Medulla oblongata (tissue), 1 donor: ENCODE measurements around the gene IL15.
"Not testable (repeated sequence)": the region's sequence is repeated elsewhere in the genome, so short reads cannot be mapped to it uniquely, and the experiment has no call there.

ENCODE experiments used
- DNase-seq: peaks from one replicate; pipeline ENCODE4 v3.0.0-alpha.2; 2015; ENCODE audit errors: extremely low spot score

The IL15 gene

DNA sequence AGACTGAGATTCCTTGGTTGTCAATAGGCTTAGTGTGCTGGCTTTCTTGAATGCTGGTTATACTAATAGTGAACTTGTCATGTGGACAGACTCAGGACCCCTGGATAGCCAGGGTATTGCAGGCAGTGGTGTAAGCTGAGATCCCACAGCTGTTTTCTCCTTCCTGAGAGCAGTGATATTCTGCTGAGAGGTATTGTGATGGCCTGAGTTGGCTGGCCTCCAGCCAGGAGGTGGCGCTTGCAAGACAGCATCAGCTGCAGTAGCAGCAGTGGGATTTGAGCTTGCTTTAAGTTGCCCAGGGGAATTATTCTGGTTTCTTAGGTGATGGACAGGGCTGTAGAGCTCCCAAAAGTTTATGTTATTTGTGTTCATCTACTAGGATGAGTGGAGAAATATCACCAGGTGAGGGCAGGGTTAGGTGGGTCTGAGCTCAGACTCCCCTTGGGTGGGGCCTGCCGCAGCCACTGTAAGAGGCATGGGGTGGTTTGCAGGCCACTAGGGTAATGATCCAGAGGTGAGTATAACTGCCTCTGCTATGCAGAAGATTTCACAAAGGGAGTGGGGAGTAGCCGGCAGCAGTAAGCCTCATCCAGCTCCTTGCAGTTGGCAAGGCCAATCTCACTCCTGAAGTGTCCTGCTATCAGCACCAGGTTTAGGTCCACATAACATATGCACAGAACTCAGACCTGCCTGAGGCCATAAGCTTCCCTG lies 66.2 kb downstream of the IL15 start:
- DNase-seq, result no peak

DNA sequence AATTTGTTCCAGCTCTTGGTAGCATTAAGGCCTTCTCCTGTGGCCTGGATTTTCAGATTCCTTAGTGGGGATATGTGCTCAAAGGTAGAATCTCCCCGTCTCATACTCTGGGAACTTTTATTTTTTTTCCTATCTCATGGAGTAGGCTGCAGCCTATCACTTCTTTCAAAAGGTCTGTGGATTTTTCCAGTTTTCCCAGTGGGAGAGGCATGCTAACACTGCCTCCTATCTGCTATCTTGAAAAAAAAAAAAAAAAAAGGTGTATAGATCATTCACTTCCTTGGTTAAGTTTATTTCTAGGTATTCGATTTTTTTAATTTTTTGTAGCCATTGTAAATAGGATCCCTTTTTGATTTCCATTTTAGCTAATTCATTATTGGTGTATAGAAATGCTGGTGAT lies 67.1 kb downstream of the IL15 start:
- no peak for DNase-seq

DNA sequence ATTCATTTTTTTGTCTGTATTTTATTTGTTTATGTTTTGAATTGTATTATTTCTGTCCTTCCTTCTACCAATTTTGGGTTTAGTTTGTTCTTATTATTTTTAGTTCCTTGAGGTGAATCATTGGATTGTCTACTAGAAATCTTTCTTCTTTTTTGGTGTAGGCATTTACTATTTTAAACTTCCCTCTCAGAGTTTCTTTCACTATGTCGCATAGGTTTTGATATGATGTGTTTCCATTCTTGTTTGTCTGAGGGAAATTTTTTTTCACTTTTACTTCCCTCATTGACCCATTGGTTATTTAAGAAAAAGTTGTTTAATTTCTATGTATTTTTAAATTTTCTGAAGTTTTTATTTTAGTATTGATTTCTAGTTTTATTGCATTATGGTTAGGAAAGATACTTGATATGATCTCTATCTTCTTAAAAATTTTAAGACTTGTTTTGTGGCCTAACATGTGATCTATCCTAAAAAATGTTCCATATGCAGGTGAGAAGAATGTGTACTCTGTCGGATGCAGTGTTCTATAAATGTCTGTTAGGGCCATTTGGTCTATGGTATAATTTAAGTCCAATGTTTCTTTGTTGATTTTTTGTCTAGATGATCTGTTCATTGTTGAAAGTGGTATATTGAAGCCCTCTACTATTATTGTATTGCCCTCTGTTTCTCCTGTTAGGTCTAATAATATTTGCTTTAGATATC lies 68.8 kb downstream of the IL15 start:
- no peak for DNase-seq

DNA sequence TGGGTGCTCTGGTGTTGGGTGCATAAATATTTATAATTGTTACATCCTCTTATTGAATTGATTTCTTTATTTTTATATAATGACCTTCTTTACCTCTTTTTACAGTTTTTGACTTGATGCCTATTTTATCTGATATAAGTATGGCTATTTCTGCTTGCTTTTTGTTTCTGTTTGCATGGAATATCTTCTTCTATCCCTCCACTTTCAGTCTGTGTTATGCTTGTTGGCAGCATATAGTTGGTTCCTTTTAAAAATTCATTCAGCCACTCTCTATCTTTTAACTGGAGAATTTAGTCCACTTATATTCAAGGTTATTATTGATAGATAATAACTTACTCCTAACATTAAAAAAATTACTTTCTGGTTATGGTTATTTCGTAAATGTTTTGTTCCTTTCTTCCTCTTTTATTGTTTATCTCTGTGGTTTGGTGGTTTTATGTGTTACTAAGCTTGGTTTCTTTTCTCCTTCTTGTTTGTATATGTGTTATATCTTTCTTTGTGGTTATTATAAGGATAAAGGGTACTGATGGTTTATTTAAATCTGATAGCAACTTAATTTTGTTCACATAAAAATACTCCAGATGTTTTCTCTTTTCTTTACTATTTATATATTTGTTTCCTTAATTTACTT lies 69.5 kb downstream of the IL15 start:
- DNase-seq, result no peak

DNA sequence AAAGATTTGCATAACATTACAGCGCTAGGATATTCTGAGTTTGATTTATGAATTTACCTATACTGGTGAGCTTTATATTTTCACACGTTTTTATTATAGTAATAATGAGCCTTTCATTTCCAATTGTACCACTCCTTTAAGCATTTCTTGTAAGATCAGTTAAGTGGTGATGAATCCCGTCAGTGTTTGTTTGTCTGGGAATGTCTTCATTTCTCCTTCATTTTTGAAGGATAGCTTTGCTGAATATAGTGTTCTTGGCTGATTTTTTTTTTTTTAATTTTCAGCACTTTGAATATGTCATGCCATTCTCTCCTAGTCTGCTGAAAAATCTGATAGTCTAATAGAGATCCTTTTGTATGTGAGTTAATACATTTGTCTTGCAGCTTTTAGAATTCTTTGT lies 70.1 kb downstream of the IL15 start:
- no peak for DNase-seq

DNA sequence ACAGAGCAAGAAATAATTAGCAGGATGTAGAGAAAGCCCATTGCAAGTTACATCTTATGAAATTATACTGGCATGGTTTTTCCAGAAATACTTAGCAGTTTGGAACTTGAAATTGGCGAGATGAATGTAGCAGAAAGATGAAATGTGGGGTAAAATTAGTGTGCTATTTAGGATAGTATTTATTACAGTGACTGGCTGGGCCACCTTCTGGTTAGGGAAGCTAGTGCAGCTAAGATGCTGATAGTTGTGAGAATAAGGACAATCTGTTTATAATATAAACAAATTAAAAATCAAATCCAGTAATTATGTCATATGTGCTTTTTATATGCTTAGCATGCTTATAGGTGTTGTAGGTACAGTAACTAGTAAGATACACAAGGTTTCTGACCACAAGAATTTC lies 74.8 kb downstream of the IL15 start:
- DNase-seq, result peak; percentile 5

DNA sequence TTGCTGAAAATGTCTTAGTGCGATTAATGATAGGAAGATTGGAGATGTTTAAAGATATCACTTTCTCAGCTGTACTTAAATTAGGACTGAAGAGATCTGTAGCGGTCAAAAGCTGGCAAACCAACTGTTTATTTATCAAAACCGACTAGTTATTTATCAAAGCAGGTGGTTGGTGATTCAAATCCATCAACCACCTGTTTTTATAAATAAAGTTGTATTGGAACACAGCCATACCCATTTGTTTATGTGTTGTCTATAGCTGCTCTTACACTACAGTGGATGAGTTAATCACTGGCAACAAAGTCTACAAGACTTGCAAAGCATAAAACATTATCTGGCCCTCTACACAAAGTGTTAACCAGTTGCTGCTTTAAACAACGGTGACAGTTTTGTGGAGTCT lies 76.8 kb downstream of the IL15 start:
- no peak for DNase-seq

DNA sequence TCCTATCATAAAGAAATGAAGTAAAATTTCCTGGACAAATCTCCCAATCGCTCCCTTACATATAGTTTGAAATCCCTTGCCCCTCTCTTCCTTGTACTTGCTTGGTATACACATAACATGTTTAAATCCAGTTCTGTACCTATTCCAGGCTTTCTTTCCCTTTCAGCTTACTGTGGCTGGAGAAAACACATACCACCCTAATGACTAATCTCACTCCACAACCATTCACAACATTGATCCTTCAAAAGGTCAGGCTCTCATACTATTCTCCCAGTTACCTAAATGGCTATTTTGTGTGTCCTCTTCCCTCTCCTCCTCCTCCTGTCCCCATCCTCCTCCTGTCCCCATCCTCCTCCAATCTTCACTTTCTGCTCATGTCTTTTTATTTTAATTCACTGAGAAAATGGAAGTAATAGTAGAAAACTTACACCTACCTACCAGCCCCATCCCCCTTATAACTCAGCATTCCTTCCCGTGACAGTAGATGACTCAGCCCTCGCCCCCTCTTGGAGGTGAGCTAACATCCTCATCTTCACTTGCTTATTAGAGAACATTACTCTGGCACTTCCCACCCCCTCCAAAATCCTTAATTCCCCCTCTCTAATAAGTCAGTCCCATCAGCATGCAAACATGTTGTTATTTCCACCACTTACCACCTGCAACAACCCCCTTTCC lies 77.5 kb downstream of the IL15 start:
- no peak for DNase-seq

DNA sequence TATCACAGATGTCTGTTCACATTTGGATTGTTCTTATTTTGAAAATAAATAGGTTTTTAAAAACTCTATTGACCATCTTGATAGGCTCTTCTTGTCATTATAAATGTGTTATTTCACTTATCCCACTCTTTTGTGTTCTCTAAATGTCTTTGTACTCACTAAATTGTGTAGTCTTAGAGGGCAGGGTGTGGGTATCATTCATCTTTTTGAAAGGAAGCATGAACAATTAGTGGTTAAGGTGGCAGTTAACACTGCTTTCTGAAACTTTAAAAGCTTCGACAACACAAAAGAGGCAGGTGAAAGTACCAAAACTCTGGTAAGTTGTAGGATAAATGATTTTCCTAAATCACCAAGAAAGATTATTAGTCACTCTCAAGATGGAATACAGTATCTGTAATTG lies 83.2 kb downstream of the IL15 start:
- DNase-seq, result no peak

DNA sequence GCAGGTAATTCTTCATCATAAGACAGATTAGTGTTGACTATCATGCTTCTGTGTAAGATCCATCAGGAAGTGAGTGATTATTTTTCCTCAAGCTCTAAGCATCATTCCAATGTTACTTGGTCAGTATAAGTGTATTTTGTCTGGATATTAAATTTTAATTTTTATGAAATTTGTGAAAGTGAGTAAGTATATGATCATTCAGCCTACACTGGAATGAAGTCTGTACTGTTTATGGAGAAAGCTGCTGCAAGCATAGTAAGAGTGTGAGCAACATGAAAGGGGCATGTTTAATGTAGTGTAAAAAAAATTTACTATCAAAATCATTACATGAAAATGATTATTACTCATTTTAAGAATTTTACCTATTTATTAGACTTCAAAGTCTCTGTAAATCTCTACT lies 84.8 kb downstream of the IL15 start:
- no peak for DNase-seq

DNA sequence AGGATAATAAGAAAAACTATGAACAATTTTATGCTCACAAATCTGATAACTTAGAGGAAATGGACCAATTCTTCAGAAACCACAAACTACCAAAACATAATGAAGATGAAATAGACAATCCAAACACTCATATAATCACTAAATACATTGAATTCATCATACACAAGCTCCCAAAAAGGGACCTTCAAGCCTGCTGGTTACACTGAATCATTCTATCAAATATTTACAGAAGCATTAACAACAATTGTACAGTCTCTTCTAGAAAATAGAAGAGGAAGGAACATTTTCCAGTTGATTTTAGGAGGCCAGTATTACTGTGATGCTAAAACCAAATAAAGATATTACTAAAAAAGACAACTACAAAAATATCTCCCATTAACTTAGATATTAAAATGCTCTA lies 88.3 kb downstream of the IL15 start:
- no peak for DNase-seq

DNA sequence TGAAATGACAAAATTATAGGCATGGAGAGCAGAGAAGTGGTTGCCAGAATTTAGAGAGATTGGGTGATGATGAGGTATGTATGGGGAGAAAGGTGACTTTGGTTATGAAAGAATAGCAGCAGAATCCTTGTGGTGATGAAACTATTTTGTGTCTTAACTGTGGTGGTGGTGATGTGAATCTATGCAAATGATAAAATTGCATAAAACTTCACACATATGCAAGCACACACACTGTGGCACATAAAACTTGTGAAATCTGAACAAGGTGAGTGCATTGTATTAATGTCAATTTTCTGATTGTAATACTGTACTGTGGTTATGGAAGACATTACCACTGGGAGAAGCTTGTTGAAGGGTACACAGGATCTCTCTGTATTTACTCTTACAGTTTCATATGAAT lies 91.0 kb downstream of the IL15 start:
- DNase-seq, result no peak

DNA sequence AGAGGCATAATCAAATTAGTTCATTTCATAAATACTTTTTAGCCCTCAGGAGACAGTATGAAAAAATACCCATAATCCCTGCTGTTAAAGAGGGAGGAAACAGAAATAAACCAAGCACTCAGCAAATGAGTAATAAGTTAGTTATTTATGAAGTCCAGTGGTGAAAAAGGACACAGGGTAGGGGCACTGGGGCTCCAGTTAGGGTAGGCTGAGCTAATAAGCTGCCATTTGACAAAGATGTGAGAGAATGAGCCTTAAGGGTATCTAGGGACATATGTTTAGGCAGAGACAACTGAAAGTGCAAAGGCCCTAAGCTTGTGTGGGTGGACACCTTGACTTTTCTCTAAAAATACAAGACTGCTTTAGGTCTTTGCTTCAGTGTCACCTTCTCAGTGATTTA lies 94.4 kb downstream of the IL15 start:
- DNase-seq, result no peak

DNA sequence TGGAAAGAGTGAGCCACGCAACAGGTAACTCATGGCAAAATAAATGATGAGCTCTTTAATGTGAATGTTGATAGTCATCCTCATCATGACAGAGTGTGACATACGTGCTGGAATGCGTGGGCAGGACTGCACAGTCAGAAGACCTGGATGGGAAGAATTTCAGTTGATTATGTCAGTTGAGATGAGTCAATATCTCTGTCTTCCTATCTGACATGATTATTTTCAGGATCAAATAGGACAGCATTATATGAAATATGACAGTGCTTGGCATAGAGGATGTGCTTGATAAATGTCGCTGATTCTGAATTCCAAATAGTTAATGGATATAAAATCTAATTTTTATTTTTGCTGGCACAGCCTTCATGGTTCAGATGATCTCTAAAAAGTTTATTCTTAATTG lies 95.1 kb downstream of the IL15 start:
- DNase-seq, result no peak

DNA sequence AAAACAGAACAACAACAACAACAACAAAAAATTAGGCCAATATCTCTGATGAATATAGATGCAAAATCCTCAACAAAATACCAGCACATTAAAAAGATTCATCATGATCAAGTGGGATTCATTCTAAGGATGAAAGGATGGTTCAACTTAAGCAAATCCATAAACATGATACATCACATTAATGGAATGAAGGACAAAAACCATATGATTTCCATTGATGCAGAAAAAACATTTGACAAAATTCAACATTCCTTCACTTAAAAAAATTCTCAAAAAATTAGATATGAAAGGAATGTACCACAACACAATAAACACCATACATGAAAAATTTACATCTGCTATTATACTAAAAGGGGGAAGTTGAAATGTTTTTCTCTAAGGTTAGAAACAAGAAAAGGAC lies 103.3 kb downstream of the IL15 start:
- no peak for DNase-seq

DNA sequence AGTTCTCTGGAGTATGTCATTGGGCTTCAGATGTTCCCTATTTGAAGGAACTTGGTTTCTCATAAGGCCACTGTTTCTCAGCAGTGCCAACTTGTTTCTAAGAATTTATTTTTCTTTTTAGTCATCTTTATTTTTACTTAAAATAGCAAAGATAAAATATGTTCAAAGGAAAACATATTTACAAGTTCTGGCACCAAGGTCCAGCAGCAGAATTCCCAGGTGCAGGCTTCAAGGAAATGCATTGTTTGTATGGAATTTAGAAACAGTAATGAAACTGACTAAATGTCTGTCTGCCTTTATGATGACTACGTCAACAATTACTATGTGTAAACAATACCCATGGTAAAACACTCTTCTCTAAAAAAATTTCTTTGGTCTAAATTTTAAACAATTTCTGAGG lies 109.6 kb downstream of the IL15 start:
- DNase-seq, result no peak

DNA sequence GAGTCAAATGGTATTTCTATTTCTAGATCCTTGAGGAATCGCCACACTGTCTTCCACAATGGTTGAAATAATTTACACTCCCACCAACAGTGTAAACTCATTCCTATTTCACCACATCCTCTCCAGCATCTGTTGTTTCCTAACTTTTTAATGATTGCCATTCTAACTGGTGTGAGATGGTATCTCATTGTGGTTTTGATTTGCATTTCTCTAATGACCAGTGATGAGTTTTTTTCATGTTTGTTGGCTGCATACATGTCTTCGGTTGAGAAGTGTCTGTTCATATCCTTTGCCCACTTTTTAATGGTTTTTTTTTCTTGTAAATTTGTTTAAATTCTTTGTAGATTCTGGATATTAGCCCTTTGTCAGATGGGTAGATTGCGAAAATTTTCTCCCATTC lies 115.4 kb downstream of the IL15 start:
- not testable (repeated sequence) for DNase-seq

DNA sequence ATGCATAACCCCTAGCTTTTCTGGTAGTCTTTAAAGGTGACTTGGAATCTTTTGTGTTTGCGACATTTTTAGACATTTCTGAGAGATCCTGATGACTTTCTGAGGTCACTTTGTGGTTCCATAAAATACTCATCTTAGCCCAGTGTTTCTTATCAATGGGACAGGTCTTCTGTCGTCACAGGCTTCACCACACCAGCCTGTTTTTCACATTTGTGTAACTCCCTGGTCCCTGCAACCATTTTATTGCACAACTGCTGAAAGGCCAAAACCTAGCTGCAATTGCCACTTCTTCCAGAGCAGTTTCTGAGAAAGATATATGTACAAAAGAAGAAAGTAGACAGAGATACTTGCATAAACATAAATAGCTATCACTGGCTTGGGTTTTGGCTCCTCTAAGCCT lies 120.9 kb downstream of the IL15 start:
- no peak for DNase-seq

DNA sequence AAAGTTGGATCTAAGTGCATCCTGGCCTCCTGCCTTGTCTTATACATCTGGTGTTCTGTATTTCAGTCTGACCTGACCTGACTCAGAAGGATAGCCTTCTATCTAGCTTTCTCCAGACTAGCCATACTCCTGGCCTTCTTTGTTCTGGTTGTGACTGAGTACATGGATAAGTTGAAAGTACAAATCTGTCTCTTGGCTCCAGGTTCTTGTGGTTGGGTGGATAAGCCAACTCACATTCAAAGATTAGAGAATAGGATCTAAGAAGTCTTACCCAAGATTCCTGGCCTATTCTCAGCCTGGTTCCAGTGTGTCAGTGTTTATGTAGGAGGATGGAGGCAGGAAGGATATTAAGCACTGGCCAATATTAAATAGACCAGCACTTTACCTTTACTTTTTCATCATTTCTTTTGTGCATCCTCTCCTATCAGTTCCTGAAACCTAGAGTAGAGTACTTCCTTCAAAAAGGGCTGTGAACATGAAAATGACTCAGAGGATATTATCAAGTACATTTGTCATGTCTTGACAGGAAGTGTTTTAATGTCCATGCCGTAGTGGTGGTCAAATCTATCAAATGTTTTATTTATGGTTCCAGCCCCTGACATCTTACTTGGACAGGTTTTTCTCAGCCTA lies 123.5 kb downstream of the IL15 start:
- no peak for DNase-seq

DNA sequence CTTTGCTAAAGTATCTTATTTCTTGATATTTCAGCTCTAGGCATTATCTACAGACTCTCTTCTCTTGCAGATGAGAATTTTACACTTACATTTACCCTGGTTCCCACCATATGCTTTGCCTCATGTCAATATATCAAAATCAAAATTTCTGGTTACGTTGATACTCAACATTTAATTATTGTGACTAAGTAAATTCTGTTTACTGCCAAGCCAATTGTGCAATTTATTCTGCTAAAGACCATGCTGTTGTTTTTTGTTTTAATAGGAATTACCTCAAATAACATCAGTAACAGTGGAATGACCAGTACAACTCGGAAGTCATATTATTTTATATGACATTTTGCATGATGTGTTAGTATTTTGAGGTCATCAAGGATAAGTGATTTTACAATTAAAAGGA lies 125.5 kb downstream of the IL15 start:
- no peak for DNase-seq

DNA sequence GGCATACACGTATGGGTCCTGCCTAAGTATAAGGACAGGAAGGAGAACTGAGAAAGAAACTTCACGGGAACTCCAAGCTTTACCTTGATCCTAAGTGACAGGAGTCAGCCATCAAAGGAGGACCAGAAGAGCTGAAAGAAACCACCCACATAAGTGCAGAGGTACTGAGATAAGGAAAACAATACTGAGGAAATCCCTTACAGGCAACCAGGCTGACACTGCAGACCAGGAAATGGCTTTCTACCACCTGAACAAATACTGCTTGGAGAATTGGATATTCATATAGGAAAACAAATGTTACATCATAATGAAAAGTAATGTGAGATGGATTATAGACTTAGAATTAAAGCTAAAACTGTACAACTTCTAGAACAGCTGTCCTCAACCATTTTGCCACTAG lies 127.0 kb downstream of the IL15 start:
- DNase-seq, result no peak

DNA sequence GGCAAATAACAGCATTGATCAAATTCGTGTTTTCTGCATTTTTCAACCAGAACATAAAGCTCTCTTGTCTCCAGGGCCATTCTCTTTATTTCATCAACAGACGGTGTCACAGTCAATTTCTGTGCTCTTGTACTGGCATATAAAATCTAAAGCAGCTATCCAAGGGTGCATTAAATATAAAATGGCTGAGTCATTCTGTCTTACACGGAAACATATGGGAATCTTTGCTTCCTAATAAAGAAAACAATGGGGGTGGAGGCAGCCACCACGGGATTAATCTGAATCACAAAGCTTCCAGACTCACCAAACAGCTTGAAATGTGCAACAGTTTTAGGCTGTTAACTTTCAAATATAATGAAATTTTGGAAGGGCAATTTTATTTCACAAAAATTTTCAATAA lies 132.6 kb downstream of the IL15 start:
- no peak for DNase-seq
